Stimulated activated CD4-positive, alpha-beta T cell treated with anti-CD3 and anti-CD28 coated beads, Interleukin-1b, Interleukin-23, amount 100 ng/mL, for 24 hours (primary cell): ENCODE results near the gene SMIM34.
"Not testable (repeated sequence)": the region's sequence is repeated elsewhere in the genome, so short reads cannot be mapped to it uniquely, and the experiment has no call there.

Experiments
- DNase-seq, 4 experiments: peaks; one replicate each; pipeline ENCODE4 v3.0.0-alpha.2; 2020; ENCODE audit warnings: low read depth in 4 of 4, low spot score in 1 of 4

The SMIM34 gene

GRCh38 chr21:34374462-34374861 lies 49.3 kb downstream of the SMIM34 start:
- DNase-seq: not testable (repeated sequence)

- DNase-seq: no peak
Observed at GRCh38 chr21:34372321-34372720, 51.4 kb downstream of the SMIM34 start.

- DNase-seq: no peak
Observed at GRCh38 chr21:34369741-34370140, 54.0 kb downstream of the SMIM34 start.
